Spinal cord (tissue), 10 donors: ENCODE measurements around the gene TENM3. TPM values are rescaled to one million over a fixed set of nuclear protein-coding genes. Genes with fewer than 3 reads are reported as not detected.

ENCODE experiments used
- DNase-seq, 6 donors: peaks; one replicate each; pipeline versions ENCODE4 v3.0.0 to v3.0.0-alpha.2; 2013 to 2015; ENCODE audit warnings: low spot score in 6 of 6, low read depth in 4 of 6
- H3K27ac ChIP-seq: one replicate; pipeline ENCODE4 v1.5.1; 2013; ENCODE audit warnings: low read depth, low read length, control low read depth
- H3K27me3 ChIP-seq: one replicate; pipeline ENCODE4 v1.6.1; 2013; ENCODE audit warnings: low read length; ENCODE audit not compliant: control insufficient read depth, insufficient read depth
- H3K36me3 ChIP-seq: one replicate; pipeline ENCODE4 v1.6.1; 2013; ENCODE audit warnings: low read length; ENCODE audit not compliant: control insufficient read depth, insufficient read depth
- H3K4me1 ChIP-seq: one replicate; pipeline ENCODE4 v1.6.1; 2013; ENCODE audit warnings: low read length; ENCODE audit not compliant: control insufficient read depth, insufficient read depth
- H3K4me3 ChIP-seq: one replicate; pipeline ENCODE4 v1.5.1; 2013; ENCODE audit warnings: low read depth, low read length, control low read depth
- H3K9me3 ChIP-seq: one replicate; pipeline ENCODE4 v1.6.1; 2013; ENCODE audit warnings: low read length; ENCODE audit not compliant: control insufficient read depth, insufficient read depth
- WGBS: methylation state at CpG from one replicate; pipeline ENCODE4 v1.1.5; 2013; ENCODE audit warnings: missing lambda C conversion rate; ENCODE audit not compliant: insufficient coverage; 5-methylcytosine and 5-hydroxymethylcytosine counted together
- polyA plus RNA-seq, 2 donors: library from polyadenylated mRNA; unstranded; fragments of 120-200 nt; gene quantifications; one replicate each; pipeline ENCODE4 v1.2.1, GENCODE V29; 2013; ENCODE audit not compliant: insufficient read length in 2 of 2
- total RNA-seq, 2 donors: library from RNA; depleted of rRNA in 1 of 2; stranded (reverse); fragments of 120-200 nt in 1 of 2; fragments of >200 nt in 1 of 2; gene quantifications; one replicate each; pipeline versions ENCODE4 v1.2.3 to v1.2.4, GENCODE V29; 2013 to 2014
- donor health status: healthy.

The TENM3 gene
- total and polyA plus RNA-seq, 4 donors: 25.8 to 57.5 (median 38.7) TPM

- DNase-seq: no peak
- Histone ChIP-seq H3K36me3 (peaks cover 3% of the 10 kb centered on the region), H3K9me3 (no peaks in the 10 kb centered on the region), H3K27ac (no peak overlapping the region), H3K27me3 (no peaks in the 10 kb centered on the region), H3K4me1 (no peaks in the 10 kb centered on the region), H3K4me3 (no peak overlapping the region)
- no CpG with 5 or more reads among the region's 1 CpG for WGBS
Observed at GRCh38 chr4:182704077-182704476, 460.9 kb downstream of the TENM3 start.

- Histone ChIP-seq H3K27me3 (no peaks in the 10 kb centered on the region), H3K9me3 (no peaks in the 10 kb centered on the region), H3K4me3 (no peak overlapping the region), H3K27ac (no peak overlapping the region), H3K4me1 (no peaks in the 10 kb centered on the region), H3K36me3 (peaks cover 3% of the 10 kb centered on the region)
- no peak for DNase-seq
- WGBS: 100% methylated on average over 1 of the region's 4 CpGs
Observed at GRCh38 chr4:182704948-182705347, 461.7 kb downstream of the TENM3 start.

GRCh38 chr4:182705389-182705788 is 462.2 kb downstream of the TENM3 start:
- Histone ChIP-seq H3K9me3 (no peaks in the 10 kb centered on the region), H3K4me3 (no peak overlapping the region), H3K4me1 (no peaks in the 10 kb centered on the region), H3K27me3 (no peaks in the 10 kb centered on the region), H3K36me3 (peaks cover 3% of the 10 kb centered on the region), H3K27ac (no peak overlapping the region)
- no peak for DNase-seq
- WGBS: 88% methylated on average over 7 of the region's 11 CpGs

GRCh38 chr4:182711211-182711610 is 468.0 kb downstream of the TENM3 start:
- Histone ChIP-seq H3K4me3 (no peak overlapping the region), H3K36me3 (peaks cover 3% of the 10 kb centered on the region), H3K27me3 (no peaks in the 10 kb centered on the region), H3K27ac (no peak overlapping the region), H3K4me1 (no peaks in the 10 kb centered on the region), H3K9me3 (no peaks in the 10 kb centered on the region)
- 81% methylated on average over 2 of the region's 2 CpGs for WGBS
- DNase-seq: no peak

- no peaks in the 10 kb centered on the region for H3K4me1 ChIP-seq
- 90% methylated on average over 3 of the region's 3 CpGs for WGBS
- H3K27ac ChIP-seq: no peak overlapping the region
- DNase-seq: no peak
- no peak overlapping the region for H3K4me3 ChIP-seq
- no peaks in the 10 kb centered on the region for H3K9me3 ChIP-seq
- H3K36me3 ChIP-seq: no peaks in the 10 kb centered on the region
- no peaks in the 10 kb centered on the region for H3K27me3 ChIP-seq
Observed at GRCh38 chr4:182715548-182715947, 472.3 kb downstream of the TENM3 start.

GRCh38 chr4:182716192-182716591 is 473.0 kb downstream of the TENM3 start:
- no peak overlapping the region for H3K27ac ChIP-seq
- no peaks in the 10 kb centered on the region for H3K4me1 ChIP-seq
- H3K9me3 ChIP-seq: no peaks in the 10 kb centered on the region
- WGBS: 80% methylated on average over 1 of the region's 3 CpGs
- H3K4me3 ChIP-seq: no peak overlapping the region
- H3K27me3 ChIP-seq: no peaks in the 10 kb centered on the region
- no peaks in the 10 kb centered on the region for H3K36me3 ChIP-seq
- peak in 1 of 6 donors; percentile 53 for DNase-seq

- no peak for DNase-seq
- Histone ChIP-seq H3K4me3 (no peak overlapping the region), H3K9me3 (no peaks in the 10 kb centered on the region), H3K4me1 (no peaks in the 10 kb centered on the region), H3K27me3 (no peaks in the 10 kb centered on the region), H3K27ac (no peak overlapping the region), H3K36me3 (no peaks in the 10 kb centered on the region)
- 83% methylated on average over 2 of the region's 6 CpGs for WGBS
Observed at GRCh38 chr4:182717788-182718583, 474.8 kb downstream of the TENM3 start.

GRCh38 chr4:182724414-182724813 is 481.2 kb downstream of the TENM3 start:
- H3K27me3 ChIP-seq: no peaks in the 10 kb centered on the region
- H3K4me1 ChIP-seq: no peaks in the 10 kb centered on the region
- no peaks in the 10 kb centered on the region for H3K36me3 ChIP-seq
- peak in 1 of 6 donors; percentile 43 for DNase-seq
- no CpG with 5 or more reads among the region's 2 CpGs for WGBS
- H3K27ac ChIP-seq: no peak overlapping the region
- H3K9me3 ChIP-seq: no peaks in the 10 kb centered on the region
- no peak overlapping the region for H3K4me3 ChIP-seq

GRCh38 chr4:182729516-182729915 is 486.3 kb downstream of the TENM3 start:
- Histone ChIP-seq H3K36me3 (peaks cover 3% of the 10 kb centered on the region), H3K4me3 (no peak overlapping the region), H3K9me3 (no peaks in the 10 kb centered on the region), H3K4me1 (no peaks in the 10 kb centered on the region), H3K27me3 (no peaks in the 10 kb centered on the region), H3K27ac (no peak overlapping the region)
- DNase-seq: no peak
- WGBS: 75% methylated on average over 1 of the region's 2 CpGs

- no peak for DNase-seq
- H3K36me3 ChIP-seq: peaks cover 3% of the 10 kb centered on the region
- 100% methylated on average over 1 of the region's 3 CpGs for WGBS
- H3K9me3 ChIP-seq: no peaks in the 10 kb centered on the region
- H3K27me3 ChIP-seq: no peaks in the 10 kb centered on the region
- H3K4me1 ChIP-seq: no peaks in the 10 kb centered on the region
- H3K27ac ChIP-seq: no peak overlapping the region
- H3K4me3 ChIP-seq: no peak overlapping the region
Observed at GRCh38 chr4:182730791-182731190, 487.6 kb downstream of the TENM3 start.
